K562 (cell line): ENCODE results near the gene HPDL. TPM values are rescaled to one million over a fixed set of nuclear protein-coding genes. Genes with fewer than 3 reads are reported as not detected.

ENCODE experiments used
- ATAC-seq: fragments of 200-7000 bp; cut with Tn5 transposase; 3 replicates; pipeline ENCODE4 v1.9.1; 2020; ENCODE audit warnings: moderate library complexity
- BruUV-seq: library from RNA; stranded (reverse); fragments of 400-500 nt; replicated peaks from 2 replicates; lab custom pipeline; 2021; lab: Mats Ljungman, UMichigan
- CTCF ChIA-PET: fragments of 300-600 bp; formaldehyde crosslinking; extraction: SDS; loops from one replicate; lab custom pipeline; 2021; ENCODE audit warnings: low intra/inter-chr PET ratio; lab: Yijun Ruan, JAX
- POLR2A ChIA-PET: fragments of 300-600, 350-650 bp; sonication (Branson Sonifier 250); formaldehyde crosslinking; extraction: SDS; loops from one replicate; lab custom pipeline; 2021; ENCODE audit warnings: antibody characterized with exemption, inconsistent platforms; lab: Yijun Ruan, JAX
- DNase-seq, 4 experiments: peaks; one replicate each; pipeline versions ENCODE4 v3.0.0 to v3.0.0-alpha.2; 2011 to 2018; ENCODE audit warnings: low spot score in 3 of 4, mixed read lengths in 3 of 4; ENCODE audit errors: extremely low read depth in 1 of 4
- FAIRE-seq: peaks from 2 replicates; lab custom pipeline; 2011; peaks lifted over from hg19 to GRCh38; lab: Jason Lieb, UNC
- H2AFZ ChIP-seq: 2 replicates; pipeline ENCODE4 v1.6.0; 2011; ENCODE audit warnings: low read depth, low read length, control low read depth, inconsistent platforms
- H3K27ac ChIP-seq: fragments of 200-600 bp; 3 replicates; pipeline ENCODE4 v1.8.0; 2011; ENCODE audit warnings: low read depth, mild to moderate bottlenecking, control low read depth, inconsistent platforms, low read length, moderate library complexity, mixed read lengths; ENCODE audit errors: extremely low read depth
- H3K27me3 ChIP-seq, 2 experiments: fragments of 300-600 bp in 1 of 2; 2 replicates in 1 of 2; 3 replicates in 1 of 2; pipeline versions ENCODE4 v1.6.0 to v1.8.0; 2011; ENCODE audit warnings: inconsistent platforms in 2 of 2, low read length in 2 of 2, mild to moderate bottlenecking in 1 of 2, mixed read lengths in 1 of 2, moderate library complexity in 1 of 2; ENCODE audit not compliant: control insufficient read depth in 2 of 2, insufficient read depth in 2 of 2
- H3K36me3 ChIP-seq: fragments of 300-600 bp; 3 replicates; pipeline ENCODE4 v1.8.0; 2011; ENCODE audit warnings: mild to moderate bottlenecking, low read length, inconsistent platforms; ENCODE audit not compliant: control insufficient read depth, insufficient read depth
- H3K4me1 ChIP-seq, 2 experiments: fragments of 200-600 bp in 1 of 2; replicated peaks in 1 of 2; 2 replicates in 1 of 2; 3 replicates in 1 of 2; pipeline versions ENCODE4 v1.5.1 to v1.8.0; 2011; ENCODE audit warnings: inconsistent platforms in 2 of 2, low read length in 2 of 2, mild to moderate bottlenecking in 1 of 2, mixed read lengths in 1 of 2, moderate library complexity in 1 of 2; ENCODE audit not compliant: control insufficient read depth in 2 of 2, insufficient read depth in 2 of 2
- H3K4me2 ChIP-seq: 2 replicates; pipeline ENCODE4 v1.6.1; 2011; ENCODE audit warnings: low read length, control low read depth, inconsistent platforms, mixed read lengths; ENCODE audit not compliant: insufficient read depth
- H3K4me3 ChIP-seq: fragments of 200-600 bp; sonication (generic), shearing (Covaris generic); 2 replicates; pipeline ENCODE4 v1.5.1; 2016; ENCODE audit warnings: control low read depth, inconsistent platforms
- H3K79me2 ChIP-seq: fragments of 200-600 bp; 3 replicates; pipeline ENCODE4 v1.8.0; 2011; ENCODE audit warnings: low read length, inconsistent platforms; ENCODE audit not compliant: control insufficient read depth, insufficient read depth
- H3K9ac ChIP-seq, 2 experiments: 2 replicates each; pipeline versions ENCODE4 v1.6.0 to v1.6.1; 2011; ENCODE audit warnings: low read depth in 2 of 2, low read length in 2 of 2, control low read depth in 1 of 2, inconsistent platforms in 1 of 2, mild to moderate bottlenecking in 1 of 2, mixed read lengths in 1 of 2; ENCODE audit not compliant: insufficient read depth in 1 of 2
- H3K9me1 ChIP-seq: one replicate; pipeline ENCODE4 v1.6.0; 2011; ENCODE audit warnings: inconsistent platforms, mild to moderate bottlenecking, low read length, moderate library complexity; ENCODE audit not compliant: control insufficient read depth, insufficient read depth
- H3K9me3 ChIP-seq: replicated peaks from 2 replicates; pipeline ENCODE4 v1.5.1; 2011; ENCODE audit warnings: low read depth, low read length, inconsistent platforms; ENCODE audit not compliant: control insufficient read depth, insufficient read depth
- H4K20me1 ChIP-seq: replicated peaks from 2 replicates; pipeline ENCODE4 v1.6.1; 2011; ENCODE audit warnings: low read length, inconsistent platforms, mixed read lengths; ENCODE audit not compliant: control insufficient read depth, insufficient read depth
- CHD7 ChIP-seq: fragments of 200-600 bp; sonication (generic); IDR thresholded peaks from one replicate; pipeline ENCODE4 v1.6.1; 2012; ENCODE audit warnings: mild to moderate bottlenecking, low read depth, low read length, inconsistent platforms
- ELF4 ChIP-seq: fragments of 450-650 bp; formaldehyde crosslinking; IDR thresholded peaks from 2 replicates; pipeline ENCODE4 v1.4.0; 2022; ENCODE audit warnings: missing genetic modification characterization
- MCM3 ChIP-seq: fragments of 450-650 bp; IDR thresholded peaks from 2 replicates; pipeline ENCODE4 v1.6.1; 2016
- POLR3A ChIP-seq: IDR thresholded peaks from 2 replicates; pipeline ENCODE4 v1.6.1; 2011; ENCODE audit warnings: borderline replicate concordance, mild to moderate bottlenecking, moderate library complexity; ENCODE audit not compliant: insufficient read length, insufficient read depth; ENCODE audit errors: extremely low read depth
- PRMT5 ChIP-seq: sonication (generic); formaldehyde crosslinking; IDR thresholded peaks from 2 replicates; pipeline ENCODE4 v1.5.0; 2020; ENCODE audit warnings: missing genetic modification reagents
- SP2 ChIP-seq: IDR thresholded peaks from 2 replicates; pipeline ENCODE4 v1.6.1; 2011; ENCODE audit warnings: mild to moderate bottlenecking, low read depth, low read length, moderate library complexity; ENCODE audit not compliant: poor library complexity, severe bottlenecking; ENCODE audit errors: extremely low read depth
- TRIM25 ChIP-seq: fragments of 450-650 bp; IDR thresholded peaks from 2 replicates; pipeline ENCODE4 v1.7.0; 2016; ENCODE audit warnings: borderline replicate concordance
- ZFP1 ChIP-seq: fragments of 450-650 bp; formaldehyde crosslinking; IDR thresholded peaks from 2 replicates; pipeline ENCODE4 v1.4.0; 2020; ENCODE audit warnings: mild to moderate bottlenecking, mixed read lengths
- ZNF445 ChIP-seq: fragments of 250-450 bp; sonication (Bioruptor Pico); IDR thresholded peaks from 2 replicates; pipeline ENCODE4 v1.4.0; 2020; ENCODE audit warnings: low read depth, mild to moderate bottlenecking, moderate library complexity
- WGBS: fragments of 100-300 bp; shearing (Covaris generic); methylation state at CpG from one replicate; pipeline ENCODE4 v1.1.6; 2016; ENCODE audit warnings: low coverage, mixed read lengths; ENCODE audit not compliant: insufficient coverage; ENCODE audit errors: missing lambda C conversion rate; 5-methylcytosine and 5-hydroxymethylcytosine counted together
- in situ Hi-C: fragments of 300-500 bp; cut with MboI; formaldehyde crosslinking; loops from 4 replicates; pipeline ENCODE4 v1.15.0; 2018; ENCODE audit warnings: inconsistent platforms, mixed read lengths
- intact Hi-C: fragments of 100-400 bp; cut with micrococcal nuclease; formaldehyde crosslinking; loops from 2 replicates; pipeline ENCODE4 v1.14.2; 2022
- polyA plus RNA-seq, 8 experiments: library from polyadenylated mRNA; depleted of rRNA in 4 of 8; stranded (reverse) in 5 of 8; unstranded in 3 of 8; fragments of >200 nt; fragmentation: Nextera tagmentation in 2 of 8; fragmentation: Illumina TruSeq in 1 of 8; extraction: Ambion mirVana in 2 of 8; extraction: Trizol in 1 of 8; gene quantifications; 2 replicates each; pipeline versions ENCODE4 v1.2.1 to v1.2.3, GENCODE V29; 2011 to 2014; ENCODE audit warnings: inconsistent platforms in 1 of 8, missing spikeins in 1 of 8
- total RNA-seq, 7 experiments: library from RNA; depleted of rRNA in 6 of 7; stranded (reverse); fragments of >200 nt in 6 of 7; fragmentation: Illumina TruSeq in 2 of 7; extraction: Trizol in 2 of 7; gene quantifications; 2 replicates each; pipeline versions ENCODE4 v1.2.1 to v1.2.3, GENCODE V29; 2011 to 2021; ENCODE audit warnings: low replicate concordance in 1 of 7

HPDL gene
- total and polyA plus RNA-seq, 9 of the 15 experiments (the other 6 are each of a cell fraction or from before 2014, with no cell fraction given) = not detected

DNA sequence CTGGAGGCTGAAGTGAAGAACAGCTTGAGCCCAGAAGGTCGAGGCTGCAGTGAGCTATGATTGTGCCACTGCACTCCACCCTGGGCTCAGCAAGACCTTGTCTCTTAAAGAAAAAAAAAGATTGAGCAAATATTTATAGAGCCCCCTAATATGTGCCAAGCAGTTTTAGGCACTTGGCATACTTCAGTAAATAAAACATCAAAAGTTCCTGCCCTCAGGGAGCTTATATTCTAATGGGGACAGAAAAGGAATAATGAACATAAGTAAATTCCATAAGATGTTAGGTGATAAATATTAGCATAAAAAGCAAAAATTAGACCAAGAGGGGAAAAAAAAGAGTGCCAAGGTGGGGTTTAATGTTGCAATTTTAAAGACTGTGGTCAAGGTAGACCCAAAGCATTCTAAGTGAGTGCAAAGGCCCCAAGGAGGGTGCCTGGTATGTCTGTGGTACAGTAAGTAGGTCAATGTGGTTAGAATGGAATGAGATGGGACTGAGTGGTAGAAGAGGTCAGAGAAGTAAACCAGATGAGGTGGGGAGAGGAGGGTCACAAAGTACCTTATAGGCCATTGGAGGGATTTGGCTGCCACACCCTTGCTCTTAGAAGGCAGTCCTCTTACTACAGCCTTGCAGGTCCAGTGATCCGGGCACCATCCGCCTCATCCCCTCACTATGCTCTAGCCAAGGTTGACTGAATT lies 11.1 kb downstream of the HPDL start:
- WGBS = 91% methylated on average over 3 of the region's 3 CpGs
- H3K36me3 ChIP-seq = peaks cover 37% of the 10 kb centered on the region
- peaks cover 5% of the 10 kb centered on the region for H3K9me1 ChIP-seq
- H3K9ac ChIP-seq = no peak overlapping the region
- peaks cover 47% of the 10 kb centered on the region for H3K79me2 ChIP-seq
- no peaks in the 10 kb centered on the region for H3K27me3 ChIP-seq
- peaks cover 9% of the 10 kb centered on the region for H3K9me3 ChIP-seq
- intact Hi-C loops = no loop called here
- peaks cover 6 to 18% of the 10 kb centered on the region in 2 experiments; a peak in 4 of 5 replicates for H3K4me1 ChIP-seq
- no peak overlapping the region for H2AFZ ChIP-seq
- H4K20me1 ChIP-seq = peaks cover 5% of the 10 kb centered on the region; the same call in 1 of the 2 replicates
- CTCF ChIA-PET = no interaction called here
- in situ Hi-C loops = no loop called here
- no peak overlapping the region for H3K27ac ChIP-seq
- FAIRE-seq (no peak), ATAC-seq (no peak), DNase-seq (no peak)
- H3K4me2 ChIP-seq = no peak overlapping the region
- POLR2A ChIA-PET = interaction anchor here (0.6 to 1.5 kb wide), 2 partner anchors 34 to 184 kb away, joined by 3 to 6 read pairs; partner anchors contain the start of gene PRDX1
- BruUV-seq = no TSS peak
- H3K4me3 ChIP-seq = no peak overlapping the region
- TF ChIP-seq TRIM25 (no peak), ZNF445 (CRISPR knock-in tag) (no peak), SP2 (no peak), CHD7 (no peak), POLR3A (no peak), ELF4 (CRISPR knock-in tag) (no peak), MCM3 (no peak), ZFP1 (CRISPR knock-in tag) (no peak), PRMT5 (CRISPR knock-in tag) (no peak)
